ENCODE data around the gene C11orf16.

- no peak for TF ChIP-seq CTCF (IDR thresholded peaks at IDR 0.05; ENCODE audit: low read length)
- TF ChIP-seq EZH2 (optimal IDR thresholded peaks at IDR 0.05; ENCODE audit: low read depth, low read length) = no peak
These were observed 6.5 kb downstream of the C11orf16 start for GRCh38 chr11:8926236-8926635.
